ENCODE results near the gene RELN. TPM values are rescaled to one million over a fixed set of nuclear protein-coding genes. Genes with fewer than 3 reads are reported as not detected.

Gene RELN
- total RNA-seq, 2 experiments from 2014 or later: not detected

DNA sequence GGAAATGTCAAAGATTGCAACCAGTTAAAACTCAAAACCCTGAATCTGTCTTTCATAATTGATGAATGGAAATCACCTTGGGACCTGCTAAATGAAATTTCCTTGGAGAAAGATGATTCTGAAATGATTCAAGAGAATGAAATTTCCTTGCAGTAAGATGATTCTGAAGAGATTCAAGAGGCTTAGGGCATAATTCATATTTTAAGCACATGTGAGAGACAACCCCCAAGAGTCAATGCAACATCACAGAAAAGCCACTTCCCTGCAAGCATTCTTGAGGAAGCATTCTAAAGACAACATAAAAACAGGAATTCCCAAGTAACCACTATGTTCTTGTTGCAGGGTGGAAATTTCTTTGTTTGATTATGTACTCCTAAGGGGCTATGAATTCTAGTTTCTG, 113.7 kb downstream of the RELN start:
- Mint-ChIP-seq H3K9me3 (peaks cover 2% of the 10 kb centered on the region), H3K27ac (no peak overlapping the region), H3K36me3 (ENCODE audit: low read depth) (no peaks in the 10 kb centered on the region), H3K4me3 (no peak overlapping the region), H3K27me3 (peaks cover 4% of the 10 kb centered on the region), H3K4me1 (ENCODE audit: low read depth) (no peaks in the 10 kb centered on the region)
- no peaks in the 10 kb centered on the region for H3K4me1 ChIP-seq (ENCODE audit: insufficient read depth, low read length)
- peaks cover 0 to 3% of the 10 kb centered on the region in 2 experiments for H3K9me3 ChIP-seq (ENCODE audit: control insufficient read depth in 1 of 2, insufficient read depth in 1 of 2, low read length in 2 of 2)
- DNase-seq (no peak), ATAC-seq (ENCODE audit: poor library complexity) (no peak)
- TF ChIP-seq CTCF (IDR thresholded peaks at IDR 0.05): no peak
- CTCF ChIA-PET: no interaction called here
- H3K36me3 ChIP-seq (ENCODE audit: insufficient read depth, low read length): no peaks in the 10 kb centered on the region
- intact Hi-C loops (cut with DNase I, micrococcal nuclease): no loop called here
- POLR2A ChIA-PET: no interaction called here
- H3K4me3 ChIP-seq (ENCODE audit: low read length): no peak overlapping the region
- no peak overlapping the region for H3K27ac ChIP-seq (ENCODE audit: low read depth in 1 of 2, low read length in 2 of 2)
- H3K27me3 ChIP-seq (ENCODE audit: control insufficient read depth in 1 of 2, insufficient read depth in 2 of 2, low read length in 2 of 2): no peaks in the 10 kb centered on the region

DNA sequence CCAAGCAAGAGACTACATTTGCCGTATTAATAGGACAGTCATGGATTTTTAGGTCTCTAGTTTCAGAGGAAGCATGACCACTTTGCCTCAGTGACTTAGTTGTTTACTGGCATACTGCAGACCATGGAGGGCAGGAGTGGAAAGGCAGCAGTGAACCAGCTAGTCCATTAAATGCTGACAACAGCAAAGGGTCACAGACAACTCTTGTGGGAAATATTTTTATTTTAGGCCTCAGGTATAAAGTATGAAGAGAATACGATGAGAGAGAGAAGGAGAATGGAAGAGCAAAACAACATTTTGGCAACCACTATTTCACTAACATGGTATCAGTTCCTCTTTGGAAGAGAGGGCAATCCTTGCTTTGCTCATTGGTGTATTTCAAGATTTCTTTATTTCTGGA, 118.0 kb downstream of the RELN start:
- Histone ChIP-seq H3K36me3 (ENCODE audit: insufficient read depth, low read length) (no peaks in the 10 kb centered on the region), H3K27ac (ENCODE audit: low read depth in 1 of 2, low read length in 2 of 2) (no peak overlapping the region), H3K4me3 (ENCODE audit: low read length) (no peak overlapping the region), H3K27me3 (ENCODE audit: control insufficient read depth in 1 of 2, insufficient read depth in 2 of 2, low read length in 2 of 2) (no peaks in the 10 kb centered on the region), H3K4me1 (ENCODE audit: insufficient read depth, low read length) (no peaks in the 10 kb centered on the region), H3K9me3 (ENCODE audit: control insufficient read depth in 1 of 2, insufficient read depth in 1 of 2, low read length in 2 of 2) (no peaks in the 10 kb centered on the region)
- Mint-ChIP-seq H3K36me3 (ENCODE audit: low read depth) (no peaks in the 10 kb centered on the region), H3K4me1 (ENCODE audit: low read depth) (no peaks in the 10 kb centered on the region), H3K4me3 (no peak overlapping the region), H3K9me3 (peaks cover 2% of the 10 kb centered on the region), H3K27ac (no peak overlapping the region), H3K27me3 (peaks cover 4% of the 10 kb centered on the region)
- POLR2A ChIA-PET: no interaction called here
- ATAC-seq (ENCODE audit: poor library complexity) (no peak), DNase-seq (no peak)
- TF ChIP-seq CTCF (IDR thresholded peaks at IDR 0.05): no peak
- intact Hi-C loops (cut with DNase I, micrococcal nuclease): no loop called here
- CTCF ChIA-PET: interaction anchor here (1.1 kb wide), 1 partner anchor 13 kb away, joined by 3 read pairs; no protein-coding TSS in a partner anchor

DNA sequence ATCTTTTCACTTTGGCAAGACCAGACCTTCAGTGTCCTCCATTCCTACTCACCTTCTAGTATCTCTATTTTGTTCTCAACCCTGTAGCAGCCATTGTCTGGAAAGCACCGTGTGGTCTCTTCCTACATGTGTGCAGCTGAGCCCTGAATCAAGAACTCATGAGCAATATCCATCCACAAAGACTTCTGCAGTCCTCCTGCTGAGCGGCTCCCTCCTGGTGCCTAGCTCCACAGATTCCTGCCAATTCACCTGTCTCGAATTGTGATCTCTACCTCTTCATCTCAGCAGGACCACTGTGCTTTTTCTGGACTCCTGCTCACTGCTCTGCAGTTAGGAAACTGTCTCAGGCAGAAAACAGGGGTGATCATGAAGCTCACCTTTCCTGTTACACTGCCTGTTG, 118.8 kb downstream of the RELN start:
- ChIA-PET CTCF (interaction anchor here (1.1 kb wide), 1 partner anchor 13 kb away, joined by 3 read pairs; no protein-coding TSS in a partner anchor), POLR2A (no interaction called here)
- peaks cover 4% of the 10 kb centered on the region for H3K27me3 Mint-ChIP-seq
- no peak for TF ChIP-seq CTCF (IDR thresholded peaks at IDR 0.05)
- H3K27ac ChIP-seq (ENCODE audit: low read depth in 1 of 2, low read length in 2 of 2): no peak overlapping the region
- H3K4me1 Mint-ChIP-seq (ENCODE audit: low read depth): no peaks in the 10 kb centered on the region
- H3K9me3 Mint-ChIP-seq: peaks cover 2% of the 10 kb centered on the region
- no peak overlapping the region for H3K4me3 Mint-ChIP-seq
- ATAC-seq (ENCODE audit: poor library complexity) (no peak), DNase-seq (no peak)
- no peaks in the 10 kb centered on the region for H3K36me3 ChIP-seq (ENCODE audit: insufficient read depth, low read length)
- no peaks in the 10 kb centered on the region for H3K4me1 ChIP-seq (ENCODE audit: insufficient read depth, low read length)
- intact Hi-C loops (cut with DNase I, micrococcal nuclease): no loop called here
- no peaks in the 10 kb centered on the region for H3K27me3 ChIP-seq (ENCODE audit: control insufficient read depth in 1 of 2, insufficient read depth in 2 of 2, low read length in 2 of 2)
- no peak overlapping the region for H3K4me3 ChIP-seq (ENCODE audit: low read length)
- no peaks in the 10 kb centered on the region for H3K36me3 Mint-ChIP-seq (ENCODE audit: low read depth)
- no peaks in the 10 kb centered on the region for H3K9me3 ChIP-seq (ENCODE audit: control insufficient read depth in 1 of 2, insufficient read depth in 1 of 2, low read length in 2 of 2)
- H3K27ac Mint-ChIP-seq: no peak overlapping the region

Measured in CD4-positive, alpha-beta T cell (primary cell).